ENCODE measurements around the gene MAD1L1. TPM values are rescaled to one million over a fixed set of nuclear protein-coding genes. Genes with fewer than 3 reads are reported as not detected.
A peak's percentile ranks its signal among the peaks of the same experiment; 100 is the strongest.
"Not testable (repeated sequence)": the region's sequence is repeated elsewhere in the genome, so short reads cannot be mapped to it uniquely, and the experiment has no call there.

Gene MAD1L1
- total and polyA plus RNA-seq, 7 experiments from 2014 or later = 112 to 314 (median 136) TPM

DNA sequence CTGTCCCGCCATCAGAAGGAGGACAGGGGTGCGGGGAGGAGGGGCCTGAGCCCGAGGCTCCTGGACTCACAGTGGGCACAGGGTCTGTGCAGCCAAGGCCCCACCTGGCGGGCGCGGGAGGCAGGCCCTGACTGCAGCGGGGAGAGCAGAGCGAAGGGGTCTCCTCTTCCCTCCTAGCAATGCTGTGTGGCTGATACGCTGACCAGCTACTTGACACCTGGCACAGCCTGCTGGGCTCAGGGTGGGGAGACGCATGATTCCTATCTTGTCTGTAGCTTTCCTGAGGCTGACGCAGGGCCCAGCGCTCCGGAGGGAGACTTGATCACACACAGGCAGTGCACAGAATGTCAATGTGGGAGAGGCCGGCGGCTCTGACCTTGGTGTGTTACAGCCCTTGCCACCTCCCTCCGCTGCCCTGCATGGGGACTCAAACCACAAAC, 387.8 kb downstream of the MAD1L1 start:
- no peak overlapping the region for H3K27ac ChIP-seq (ENCODE audit: low read depth, low read length)
- CTCF ChIA-PET = interaction anchor here (0.5 kb wide), 1 partner anchor 1714 kb away, joined by 5 read pairs; no protein-coding TSS in a partner anchor
- H3K4me3 ChIP-seq (ENCODE audit: low read length) = no peak overlapping the region
- H3K27me3 Mint-ChIP-seq = no peaks in the 10 kb centered on the region
- peaks cover 0 to 77% (median 0%) of the 10 kb centered on the region in 3 experiments for H3K36me3 ChIP-seq (ENCODE audit: control insufficient read depth in 2 of 3, insufficient read depth in 3 of 3, low read length in 3 of 3)
- no peaks in the 10 kb centered on the region for H3K4me1 ChIP-seq (ENCODE audit: control insufficient read depth in 2 of 2, insufficient read depth in 2 of 2, low read length in 2 of 2)
- no peak overlapping the region for H3K27ac Mint-ChIP-seq
- no peaks in the 10 kb centered on the region for H3K27me3 ChIP-seq (ENCODE audit: control insufficient read depth in 2 of 2, insufficient read depth in 2 of 2, low read length in 2 of 2)
- POLR2A ChIA-PET = interaction anchor here (0.5 to 0.7 kb wide), 2 partner anchors 127 to 178 kb away, joined by 5 to 7 read pairs; no protein-coding TSS in a partner anchor
- no peak for ATAC-seq
- H3K9me3 Mint-ChIP-seq = no peaks in the 10 kb centered on the region
- H3K4me1 Mint-ChIP-seq = peaks cover 0 to 6% (median 4%) of the 10 kb centered on the region in 7 donors
- peaks cover 0 to 26% (median 11%) of the 10 kb centered on the region in 5 donors for H3K36me3 Mint-ChIP-seq
- intact Hi-C loops (cut with micrococcal nuclease) = no loop called here
- peak overlapping the region in 1 of 10 donors; percentile 13 for H3K4me3 Mint-ChIP-seq
- no peak for DNase-seq
- no peaks in the 10 kb centered on the region for H3K9me3 ChIP-seq (ENCODE audit: control insufficient read depth in 2 of 3, low read length in 3 of 3)

- Histone ChIP-seq H3K4me3 (ENCODE audit: low read length) (no peak overlapping the region), H3K9me3 (ENCODE audit: control insufficient read depth in 2 of 3, low read length in 3 of 3) (no peaks in the 10 kb centered on the region), H3K36me3 (ENCODE audit: control insufficient read depth in 2 of 3, insufficient read depth in 3 of 3, low read length in 3 of 3) (peaks cover 0 to 77% (median 0%) of the 10 kb centered on the region in 3 experiments), H3K4me1 (ENCODE audit: control insufficient read depth in 2 of 2, insufficient read depth in 2 of 2, low read length in 2 of 2) (no peaks in the 10 kb centered on the region), H3K27me3 (ENCODE audit: control insufficient read depth in 2 of 2, insufficient read depth in 2 of 2, low read length in 2 of 2) (no peaks in the 10 kb centered on the region), H3K27ac (ENCODE audit: low read depth, low read length) (no peak overlapping the region)
- intact Hi-C loops (cut with micrococcal nuclease) = no loop called here
- ChIA-PET POLR2A (interaction anchor here (0.5 kb wide), 1 partner anchor 128 kb away, joined by 5 read pairs; no protein-coding TSS in a partner anchor), CTCF (no interaction called here)
- Mint-ChIP-seq H3K27ac (no peak overlapping the region), H3K36me3 (peaks cover 0 to 28% (median 11%) of the 10 kb centered on the region in 5 donors), H3K4me3 (no peak overlapping the region), H3K4me1 (peaks cover 0 to 6% (median 4%) of the 10 kb centered on the region in 7 donors), H3K27me3 (no peaks in the 10 kb centered on the region), H3K9me3 (no peaks in the 10 kb centered on the region)
- ATAC-seq (peak; percentile 9), DNase-seq (no peak)
Measured at GRCh38 chr7:1844336-1844950, 388.3 kb downstream of the MAD1L1 start.

DNA sequence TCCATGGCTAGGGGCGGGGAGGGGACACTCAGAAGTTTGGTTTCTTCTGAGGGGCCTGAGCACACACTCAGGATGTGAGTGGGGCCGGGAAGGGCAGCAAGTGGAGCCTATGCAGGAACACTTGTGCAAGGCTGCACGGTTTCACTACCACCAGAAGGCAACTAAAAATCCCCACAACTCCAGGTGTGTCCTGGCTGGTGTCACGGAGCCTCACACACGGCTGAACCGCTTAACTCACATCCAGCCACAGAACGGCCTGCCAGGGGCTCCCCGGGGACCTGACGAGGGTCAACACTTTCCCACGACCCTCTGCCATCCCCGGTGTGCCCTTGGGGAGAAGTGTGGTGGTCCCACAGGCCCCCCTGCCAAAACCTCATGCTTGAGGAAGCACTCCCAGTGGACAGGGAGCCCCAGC, 388.8 kb downstream of the MAD1L1 start:
- H3K27me3 Mint-ChIP-seq = no peaks in the 10 kb centered on the region
- H3K4me3 ChIP-seq (ENCODE audit: low read length) = no peak overlapping the region
- H3K27ac Mint-ChIP-seq = no peak overlapping the region
- intact Hi-C loops (cut with micrococcal nuclease) = no loop called here
- H3K27me3 ChIP-seq (ENCODE audit: control insufficient read depth in 2 of 2, insufficient read depth in 2 of 2, low read length in 2 of 2) = no peaks in the 10 kb centered on the region
- ChIA-PET CTCF (no interaction called here), POLR2A (no interaction called here)
- no peak overlapping the region for H3K4me3 Mint-ChIP-seq
- no peaks in the 10 kb centered on the region for H3K9me3 ChIP-seq (ENCODE audit: control insufficient read depth in 2 of 3, low read length in 3 of 3)
- ATAC-seq = no peak
- peaks cover 0 to 74% (median 0%) of the 10 kb centered on the region in 3 experiments for H3K36me3 ChIP-seq (ENCODE audit: control insufficient read depth in 2 of 3, insufficient read depth in 3 of 3, low read length in 3 of 3)
- no peaks in the 10 kb centered on the region for H3K9me3 Mint-ChIP-seq
- peaks cover 0 to 6% (median 4%) of the 10 kb centered on the region in 7 donors for H3K4me1 Mint-ChIP-seq
- no peaks in the 10 kb centered on the region for H3K4me1 ChIP-seq (ENCODE audit: control insufficient read depth in 2 of 2, insufficient read depth in 2 of 2, low read length in 2 of 2)
- H3K27ac ChIP-seq (ENCODE audit: low read depth, low read length) = no peak overlapping the region
- H3K36me3 Mint-ChIP-seq = peaks cover 0 to 30% (median 11%) of the 10 kb centered on the region in 5 donors
- no peak for DNase-seq

DNA sequence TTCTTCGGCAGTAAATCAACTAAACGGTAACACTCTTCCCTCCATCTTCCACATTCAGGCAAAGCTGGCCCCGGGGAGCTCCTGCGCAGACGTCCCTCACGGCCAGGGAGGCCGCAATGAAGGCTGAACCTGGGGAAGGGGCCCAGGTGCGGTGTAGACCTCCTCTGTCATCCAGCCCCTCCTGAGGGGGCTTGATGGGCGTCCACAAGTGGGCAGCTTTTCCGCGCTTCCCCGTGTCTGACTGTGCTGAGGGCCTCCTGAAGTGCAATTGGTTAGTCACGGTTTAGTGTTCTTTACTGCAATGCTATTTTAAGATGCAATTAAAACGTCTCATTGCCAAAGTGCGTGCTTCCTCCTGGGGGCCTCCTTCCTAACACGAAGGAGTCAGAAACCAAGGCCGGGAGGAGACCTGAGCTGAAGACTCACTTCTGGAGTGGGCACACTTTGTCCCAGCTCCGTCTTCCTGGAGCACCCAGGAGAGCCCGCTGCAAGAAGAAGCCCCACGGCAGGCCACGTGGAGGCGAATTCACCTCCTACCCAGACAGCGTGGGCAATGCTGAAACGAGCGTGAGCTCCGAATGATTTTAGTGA, 389.4 kb downstream of the MAD1L1 start:
- intact Hi-C loops (cut with micrococcal nuclease) = no loop called here
- Histone ChIP-seq H3K4me1 (ENCODE audit: control insufficient read depth in 2 of 2, insufficient read depth in 2 of 2, low read length in 2 of 2) (no peaks in the 10 kb centered on the region), H3K36me3 (ENCODE audit: control insufficient read depth in 2 of 3, insufficient read depth in 3 of 3, low read length in 3 of 3) (peaks cover 0 to 70% (median 0%) of the 10 kb centered on the region in 3 experiments), H3K27me3 (ENCODE audit: control insufficient read depth in 2 of 2, insufficient read depth in 2 of 2, low read length in 2 of 2) (no peaks in the 10 kb centered on the region), H3K9me3 (ENCODE audit: control insufficient read depth in 2 of 3, low read length in 3 of 3) (no peaks in the 10 kb centered on the region), H3K27ac (ENCODE audit: low read depth, low read length) (no peak overlapping the region), H3K4me3 (ENCODE audit: low read length) (no peak overlapping the region)
- Mint-ChIP-seq H3K9me3 (no peaks in the 10 kb centered on the region), H3K27me3 (no peaks in the 10 kb centered on the region), H3K27ac (peak overlapping the region in 2 of 9 donors; percentile 11 to 20), H3K36me3 (peaks cover under 1 to 31% (median 12%) of the 10 kb centered on the region in 5 donors), H3K4me1 (peaks cover 0 to 7% (median 4%) of the 10 kb centered on the region in 7 donors), H3K4me3 (no peak overlapping the region)
- DNase-seq (no peak), ATAC-seq (no peak)
- ChIA-PET POLR2A (no interaction called here), CTCF (no interaction called here)

DNA sequence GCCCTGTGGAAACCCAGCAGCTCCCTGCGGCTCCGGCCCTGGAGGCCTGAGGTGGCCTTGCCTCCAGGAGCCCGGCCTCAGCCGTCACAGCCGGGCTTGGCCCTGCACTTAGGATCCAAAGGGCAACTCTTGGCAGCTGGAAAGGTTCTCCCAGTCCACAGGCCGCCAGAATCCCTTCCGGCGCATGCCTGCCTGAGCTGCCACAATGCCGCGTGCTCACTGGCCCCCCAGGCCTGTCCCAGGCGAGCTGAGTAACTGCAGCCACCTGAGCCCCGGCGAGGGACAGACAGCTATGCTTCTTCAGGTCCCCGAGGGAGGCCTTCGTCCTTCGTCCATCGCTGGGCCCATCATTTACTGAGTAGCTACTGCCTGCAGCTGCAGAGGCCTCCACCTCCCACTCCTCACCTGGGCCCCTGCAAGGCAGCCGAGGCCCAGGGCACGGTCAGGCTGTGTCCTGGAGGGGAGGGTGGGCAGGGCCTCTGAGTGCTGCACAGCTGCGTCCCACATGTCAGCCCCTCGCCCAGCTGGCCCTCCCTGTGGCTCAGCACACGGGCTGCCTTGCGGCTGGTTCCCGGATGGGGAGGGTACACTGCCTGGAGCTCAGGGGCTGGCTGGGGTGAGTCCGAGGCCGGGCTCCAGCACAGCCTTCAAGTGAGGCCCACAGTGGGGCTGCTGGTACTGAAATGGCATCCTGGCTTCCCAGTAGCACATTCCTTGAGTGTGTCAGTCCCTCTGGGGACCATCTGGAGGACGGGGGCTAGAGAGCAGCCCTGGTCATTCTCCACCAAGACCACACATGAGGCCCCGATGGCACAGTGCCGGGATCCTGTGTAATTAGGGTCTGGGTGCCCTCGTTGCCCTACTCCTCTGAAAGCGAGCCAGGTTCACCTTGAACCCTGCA, 390.2 kb downstream of the MAD1L1 start:
- DNase-seq (no peak), ATAC-seq (no peak)
- H3K36me3 Mint-ChIP-seq = peaks cover 5 to 39% (median 20%) of the 10 kb centered on the region in 5 donors
- H3K9me3 ChIP-seq (ENCODE audit: control insufficient read depth in 2 of 3, low read length in 3 of 3) = no peaks in the 10 kb centered on the region
- no peaks in the 10 kb centered on the region for H3K9me3 Mint-ChIP-seq
- no peak overlapping the region for H3K4me3 Mint-ChIP-seq
- ChIA-PET CTCF (no interaction called here), POLR2A (no interaction called here)
- H3K27me3 ChIP-seq (ENCODE audit: control insufficient read depth in 2 of 2, insufficient read depth in 2 of 2, low read length in 2 of 2) = no peaks in the 10 kb centered on the region
- H3K27ac ChIP-seq (ENCODE audit: low read depth, low read length) = no peak overlapping the region
- peaks cover 0 to 11% (median 4%) of the 10 kb centered on the region in 7 donors for H3K4me1 Mint-ChIP-seq
- H3K4me1 ChIP-seq (ENCODE audit: control insufficient read depth in 2 of 2, insufficient read depth in 2 of 2, low read length in 2 of 2) = no peaks in the 10 kb centered on the region
- no peaks in the 10 kb centered on the region for H3K27me3 Mint-ChIP-seq
- H3K27ac Mint-ChIP-seq = peak overlapping the region in 1 of 9 donors; percentile 20
- peaks cover 0 to 70% (median 0%) of the 10 kb centered on the region in 3 experiments for H3K36me3 ChIP-seq (ENCODE audit: control insufficient read depth in 2 of 3, insufficient read depth in 3 of 3, low read length in 3 of 3)
- no peak overlapping the region for H3K4me3 ChIP-seq (ENCODE audit: low read length)
- intact Hi-C loops (cut with micrococcal nuclease) = no loop called here

GRCh38 chr7:1841286-1842021, 391.3 kb downstream of the MAD1L1 start:
- H3K27ac Mint-ChIP-seq; H3K9me3 ChIP-seq (ENCODE audit: control insufficient read depth in 2 of 3, low read length in 3 of 3); H3K9me3 Mint-ChIP-seq; POLR2A ChIA-PET; H3K27ac ChIP-seq (ENCODE audit: low read depth, low read length); H3K4me3 ChIP-seq (ENCODE audit: low read length); H3K4me3 Mint-ChIP-seq; CTCF ChIA-PET; H3K4me1 ChIP-seq (ENCODE audit: control insufficient read depth in 2 of 2, insufficient read depth in 2 of 2, low read length in 2 of 2); H3K27me3 ChIP-seq (ENCODE audit: control insufficient read depth in 2 of 2, insufficient read depth in 2 of 2, low read length in 2 of 2); intact Hi-C loops (cut with micrococcal nuclease); ATAC-seq; H3K4me1 Mint-ChIP-seq; H3K27me3 Mint-ChIP-seq; DNase-seq: not testable (repeated sequence)
- H3K36me3 ChIP-seq (ENCODE audit: control insufficient read depth in 2 of 3, insufficient read depth in 3 of 3, low read length in 3 of 3) = peaks cover 0 to 62% (median 0%) of the 10 kb centered on the region in 3 experiments
- H3K36me3 Mint-ChIP-seq = peaks cover 9 to 43% (median 26%) of the 10 kb centered on the region in 5 donors
